ENCODE measurements around the gene IL17B.

IL17B gene

GRCh38 chr5:149376711-149377447 lies 2.2 kb downstream of the IL17B start:
- no peak overlapping the region for H3K27ac Mint-ChIP-seq
- H3K4me1 Mint-ChIP-seq: no peaks in the 10 kb centered on the region
- H3K4me3 Mint-ChIP-seq: no peak overlapping the region
- no peaks in the 10 kb centered on the region for H3K9me3 Mint-ChIP-seq
- H3K36me3 Mint-ChIP-seq: no peaks in the 10 kb centered on the region
- H3K27me3 Mint-ChIP-seq: no peaks in the 10 kb centered on the region

GRCh38 chr5:149376104-149376503 lies 3.0 kb downstream of the IL17B start:
- no peaks in the 10 kb centered on the region for H3K9me3 Mint-ChIP-seq
- H3K36me3 Mint-ChIP-seq: no peaks in the 10 kb centered on the region
- H3K4me3 Mint-ChIP-seq: no peak overlapping the region
- peaks cover 5% of the 10 kb centered on the region for H3K4me1 Mint-ChIP-seq
- H3K27ac Mint-ChIP-seq: no peak overlapping the region
- no peaks in the 10 kb centered on the region for H3K27me3 Mint-ChIP-seq

- Mint-ChIP-seq H3K4me3 (no peak overlapping the region), H3K4me1 (peaks cover 6% of the 10 kb centered on the region)
These were observed 3.7 kb downstream of the IL17B start for GRCh38 chr5:149375434-149375833.

GRCh38 chr5:149374801-149375200 lies 4.3 kb downstream of the IL17B start:
- H3K27me3 Mint-ChIP-seq: no peaks in the 10 kb centered on the region
- H3K4me1 Mint-ChIP-seq: peaks cover 6% of the 10 kb centered on the region
- H3K27ac Mint-ChIP-seq: no peak overlapping the region
- H3K4me3 Mint-ChIP-seq: no peak overlapping the region
- H3K9me3 Mint-ChIP-seq: no peaks in the 10 kb centered on the region
- no peaks in the 10 kb centered on the region for H3K36me3 Mint-ChIP-seq

More at GRCh38 chr5:149375434-149375833, 3.7 kb downstream of the IL17B start:
- H3K9me3 Mint-ChIP-seq: no peaks in the 10 kb centered on the region
- H3K27ac Mint-ChIP-seq: no peak overlapping the region
- no peaks in the 10 kb centered on the region for H3K36me3 Mint-ChIP-seq
- no peaks in the 10 kb centered on the region for H3K27me3 Mint-ChIP-seq

- Mint-ChIP-seq H3K9me3 (no peaks in the 10 kb centered on the region), H3K4me1 (peaks cover 6% of the 10 kb centered on the region), H3K4me3 (no peak overlapping the region), H3K36me3 (no peaks in the 10 kb centered on the region), H3K27me3 (no peaks in the 10 kb centered on the region), H3K27ac (no peak overlapping the region)
These were observed 4.8 kb downstream of the IL17B start for GRCh38 chr5:149374303-149374702.

GRCh38 chr5:149372932-149373331 lies 6.2 kb downstream of the IL17B start:
- no peaks in the 10 kb centered on the region for H3K9me3 Mint-ChIP-seq
- no peaks in the 10 kb centered on the region for H3K27me3 Mint-ChIP-seq
- H3K4me3 Mint-ChIP-seq: no peak overlapping the region
- no peaks in the 10 kb centered on the region for H3K36me3 Mint-ChIP-seq
- H3K4me1 Mint-ChIP-seq: peaks cover 6% of the 10 kb centered on the region
- no peak overlapping the region for H3K27ac Mint-ChIP-seq

- Mint-ChIP-seq H3K27me3 (no peaks in the 10 kb centered on the region), H3K36me3 (no peaks in the 10 kb centered on the region), H3K4me3 (no peak overlapping the region), H3K27ac (no peak overlapping the region), H3K9me3 (no peaks in the 10 kb centered on the region), H3K4me1 (peaks cover 11% of the 10 kb centered on the region)
These were observed 6.9 kb downstream of the IL17B start for GRCh38 chr5:149372076-149372795.

GRCh38 chr5:149371296-149371962 lies 7.7 kb downstream of the IL17B start:
- H3K27ac Mint-ChIP-seq: no peak overlapping the region
- no peaks in the 10 kb centered on the region for H3K36me3 Mint-ChIP-seq
- H3K4me3 Mint-ChIP-seq: no peak overlapping the region
- H3K27me3 Mint-ChIP-seq: no peaks in the 10 kb centered on the region
- peaks cover 13% of the 10 kb centered on the region for H3K4me1 Mint-ChIP-seq
- no peaks in the 10 kb centered on the region for H3K9me3 Mint-ChIP-seq

GRCh38 chr5:149370878-149371277 lies 8.2 kb downstream of the IL17B start:
- Mint-ChIP-seq H3K4me3 (no peak overlapping the region), H3K9me3 (no peaks in the 10 kb centered on the region), H3K4me1 (peaks cover 13% of the 10 kb centered on the region), H3K36me3 (no peaks in the 10 kb centered on the region), H3K27ac (no peak overlapping the region), H3K27me3 (no peaks in the 10 kb centered on the region)

GRCh38 chr5:149367972-149368645 lies 11.0 kb downstream of the IL17B start:
- Mint-ChIP-seq H3K4me3 (no peak overlapping the region), H3K36me3 (peaks cover 4% of the 10 kb centered on the region), H3K9me3 (no peaks in the 10 kb centered on the region), H3K27ac (no peak overlapping the region), H3K27me3 (no peaks in the 10 kb centered on the region), H3K4me1 (peaks cover 13% of the 10 kb centered on the region)

- H3K36me3 Mint-ChIP-seq: peaks cover 4% of the 10 kb centered on the region
- no peaks in the 10 kb centered on the region for H3K27me3 Mint-ChIP-seq
- no peak overlapping the region for H3K4me3 Mint-ChIP-seq
- no peaks in the 10 kb centered on the region for H3K9me3 Mint-ChIP-seq
- peak overlapping the region; percentile 30 for H3K27ac Mint-ChIP-seq
- H3K4me1 Mint-ChIP-seq: peaks cover 17% of the 10 kb centered on the region
These were observed 11.7 kb downstream of the IL17B start for GRCh38 chr5:149367249-149367971.

- H3K9me3 Mint-ChIP-seq: no peaks in the 10 kb centered on the region
- H3K36me3 Mint-ChIP-seq: peaks cover 4% of the 10 kb centered on the region
- H3K4me1 Mint-ChIP-seq: peaks cover 14% of the 10 kb centered on the region
- no peaks in the 10 kb centered on the region for H3K27me3 Mint-ChIP-seq
- H3K27ac Mint-ChIP-seq: no peak overlapping the region
- H3K4me3 Mint-ChIP-seq: no peak overlapping the region
These were observed 12.8 kb downstream of the IL17B start for GRCh38 chr5:149366169-149366729.

GRCh38 chr5:149365418-149365817 lies 13.7 kb downstream of the IL17B start:
- Mint-ChIP-seq H3K4me3 (no peak overlapping the region), H3K4me1 (peaks cover 19% of the 10 kb centered on the region), H3K36me3 (peaks cover 4% of the 10 kb centered on the region), H3K9me3 (no peaks in the 10 kb centered on the region), H3K27me3 (no peaks in the 10 kb centered on the region), H3K27ac (no peak overlapping the region)

GRCh38 chr5:149364719-149365118 lies 14.4 kb downstream of the IL17B start:
- Mint-ChIP-seq H3K27ac (no peak overlapping the region), H3K27me3 (no peaks in the 10 kb centered on the region), H3K4me3 (no peak overlapping the region)

GRCh38 chr5:149363936-149364335 lies 15.2 kb downstream of the IL17B start:
- peaks cover 34% of the 10 kb centered on the region for H3K4me1 Mint-ChIP-seq

More at GRCh38 chr5:149364719-149365118, 14.4 kb downstream of the IL17B start:
- Mint-ChIP-seq H3K9me3 (no peaks in the 10 kb centered on the region), H3K4me1 (peaks cover 26% of the 10 kb centered on the region), H3K36me3 (peaks cover 4% of the 10 kb centered on the region)

More at GRCh38 chr5:149363936-149364335, 15.2 kb downstream of the IL17B start:
- Mint-ChIP-seq H3K27me3 (no peaks in the 10 kb centered on the region), H3K9me3 (no peaks in the 10 kb centered on the region), H3K4me3 (no peak overlapping the region), H3K27ac (no peak overlapping the region), H3K36me3 (peaks cover 4% of the 10 kb centered on the region)

Data from activated naive CD4-positive, alpha-beta T cell treated with anti-CD3 and anti-CD28 coated beads, Interleukin-2, amount 50 U/mL, for 24 hours (primary cell).